Progenitor cell of endocrine pancreas (in vitro differentiated cells): ENCODE data around the gene CBFA2T3. TPM values are rescaled to one million over a fixed set of nuclear protein-coding genes. Genes with fewer than 3 reads are reported as not detected.

Experiments used
- DNase-seq: peaks from one replicate; pipeline ENCODE4 v3.0.0; 2021; ENCODE audit warnings: low spot score; ENCODE audit not compliant: unreplicated experiment
- H3K27ac Mint-ChIP-seq: 2 replicates; pipeline ENCODE4 v1.8.0; 2021; ENCODE audit warnings: mild to moderate bottlenecking, moderate library complexity, mixed read lengths
- H3K27me3 Mint-ChIP-seq: 2 replicates; pipeline ENCODE4 v1.8.0; 2021; ENCODE audit warnings: mixed read lengths
- H3K36me3 Mint-ChIP-seq: 2 replicates; pipeline ENCODE4 v1.8.0; 2022; ENCODE audit warnings: mixed read lengths; ENCODE audit not compliant: insufficient read depth
- H3K4me1 Mint-ChIP-seq: 2 replicates; pipeline ENCODE4 v1.8.0; 2021; ENCODE audit warnings: low read depth, mixed read lengths
- H3K4me3 Mint-ChIP-seq: 2 replicates; pipeline ENCODE4 v1.8.0; 2021; ENCODE audit warnings: low read depth, mild to moderate bottlenecking, moderate library complexity, mixed read lengths
- H3K9me3 Mint-ChIP-seq: 2 replicates; pipeline ENCODE4 v1.8.0; 2021; ENCODE audit warnings: low read depth, mixed read lengths
- total RNA-seq: library from RNA; stranded (reverse); gene quantifications from 2 replicates; pipeline ENCODE4 v1.2.1, GENCODE V29; 2021
- TF ChIP-seq, protein P1 (sequence below): fragments of 200-600 bp; sonication (generic); IDR thresholded peaks from one replicate; pipeline ENCODE4 v1.5.0; 2021; ENCODE audit warnings: antibody characterized with exemption, mild to moderate bottlenecking; ENCODE audit not compliant: unreplicated experiment

The CBFA2T3 gene
- total RNA-seq, 1 donor from 2014 or later = 12.9 TPM

DNA sequence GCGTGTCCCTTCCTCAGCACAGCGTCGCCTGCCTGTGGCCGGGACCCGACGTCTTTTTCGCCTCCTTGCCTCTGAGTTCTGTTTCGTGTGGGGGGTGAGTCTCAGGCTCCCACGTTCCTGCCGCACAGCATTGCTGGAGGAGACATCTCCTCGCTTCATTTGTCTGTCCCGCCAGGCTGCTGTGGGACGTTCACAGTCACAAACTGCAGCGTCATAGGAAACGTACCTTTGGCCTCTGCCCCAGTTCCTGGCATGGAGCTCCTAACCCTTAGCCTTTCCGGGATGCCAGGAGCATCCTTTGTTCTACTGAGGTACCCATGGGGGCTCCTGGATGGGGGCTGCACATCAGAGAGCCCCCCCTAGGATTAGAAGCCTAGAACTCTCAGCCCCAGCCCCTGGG is 18.2 kb upstream of the CBFA2T3 start:
- H3K4me3 Mint-ChIP-seq = no peak overlapping the region
- TF ChIP-seq, protein P1, sequence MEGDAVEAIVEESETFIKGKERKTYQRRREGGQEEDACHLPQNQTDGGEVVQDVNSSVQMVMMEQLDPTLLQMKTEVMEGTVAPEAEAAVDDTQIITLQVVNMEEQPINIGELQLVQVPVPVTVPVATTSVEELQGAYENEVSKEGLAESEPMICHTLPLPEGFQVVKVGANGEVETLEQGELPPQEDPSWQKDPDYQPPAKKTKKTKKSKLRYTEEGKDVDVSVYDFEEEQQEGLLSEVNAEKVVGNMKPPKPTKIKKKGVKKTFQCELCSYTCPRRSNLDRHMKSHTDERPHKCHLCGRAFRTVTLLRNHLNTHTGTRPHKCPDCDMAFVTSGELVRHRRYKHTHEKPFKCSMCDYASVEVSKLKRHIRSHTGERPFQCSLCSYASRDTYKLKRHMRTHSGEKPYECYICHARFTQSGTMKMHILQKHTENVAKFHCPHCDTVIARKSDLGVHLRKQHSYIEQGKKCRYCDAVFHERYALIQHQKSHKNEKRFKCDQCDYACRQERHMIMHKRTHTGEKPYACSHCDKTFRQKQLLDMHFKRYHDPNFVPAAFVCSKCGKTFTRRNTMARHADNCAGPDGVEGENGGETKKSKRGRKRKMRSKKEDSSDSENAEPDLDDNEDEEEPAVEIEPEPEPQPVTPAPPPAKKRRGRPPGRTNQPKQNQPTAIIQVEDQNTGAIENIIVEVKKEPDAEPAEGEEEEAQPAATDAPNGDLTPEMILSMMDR = no peak
- DNase-seq = no peak
- no peaks in the 10 kb centered on the region for H3K36me3 Mint-ChIP-seq
- H3K4me1 Mint-ChIP-seq = no peaks in the 10 kb centered on the region
- peaks cover 11% of the 10 kb centered on the region for H3K9me3 Mint-ChIP-seq
- H3K27me3 Mint-ChIP-seq = peaks cover 21% of the 10 kb centered on the region
- H3K27ac Mint-ChIP-seq = no peak overlapping the region

DNA sequence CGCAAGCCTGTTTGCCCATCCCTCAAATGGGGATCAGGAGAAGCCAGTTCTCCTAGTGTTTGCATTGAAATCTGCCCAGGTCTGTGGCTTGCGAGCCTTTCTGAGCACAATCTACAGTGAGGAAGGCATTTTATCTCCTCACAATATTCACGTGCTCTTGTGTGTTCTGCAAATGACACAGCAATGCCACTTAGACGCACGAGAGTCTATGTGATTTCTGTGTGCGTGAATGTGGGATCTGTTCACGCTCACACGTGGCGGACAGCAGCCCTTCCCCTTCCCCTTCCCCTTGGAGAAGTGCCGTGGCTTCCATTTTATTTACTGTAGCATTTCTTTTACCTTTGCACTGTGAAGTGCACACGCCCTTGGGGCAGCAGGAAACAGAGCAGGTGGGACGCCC is 17.7 kb upstream of the CBFA2T3 start:
- Mint-ChIP-seq H3K27me3 (peaks cover 17% of the 10 kb centered on the region), H3K4me3 (no peak overlapping the region), H3K27ac (no peak overlapping the region), H3K9me3 (peaks cover 11% of the 10 kb centered on the region), H3K36me3 (no peaks in the 10 kb centered on the region), H3K4me1 (no peaks in the 10 kb centered on the region)
- TF ChIP-seq, protein P1 = no peak
- DNase-seq = no peak

DNA sequence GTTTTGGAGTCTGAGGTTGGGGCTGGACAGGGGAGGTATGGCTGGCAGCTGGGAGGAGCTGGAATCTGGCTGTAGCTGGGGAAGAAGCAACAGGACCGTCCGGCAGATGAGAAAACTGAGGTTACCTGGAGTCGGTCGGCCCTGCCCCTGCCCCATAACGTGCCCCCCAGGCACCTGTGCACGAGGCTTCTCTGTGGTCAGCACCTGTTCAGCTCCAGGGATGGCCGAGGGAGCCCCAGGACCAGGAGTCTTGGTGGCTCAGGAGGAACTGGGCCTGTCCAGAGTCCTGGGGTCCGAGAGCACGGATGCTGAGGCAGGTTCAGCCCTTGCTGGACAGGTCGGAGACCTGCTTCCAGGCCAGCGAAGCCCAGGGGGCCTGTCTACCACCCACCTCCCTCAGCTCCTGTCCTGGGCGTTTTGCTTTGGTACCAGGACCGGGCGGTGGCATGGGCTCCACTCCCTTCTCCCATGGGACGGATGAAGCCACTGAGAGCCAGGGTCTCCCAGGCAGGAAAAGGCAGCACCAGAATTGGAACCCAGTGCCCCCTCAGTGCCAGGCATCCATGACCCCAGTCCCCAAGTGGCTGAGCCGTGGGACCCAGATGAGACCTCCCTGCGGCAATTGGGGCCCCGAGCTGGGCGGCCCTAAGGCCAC is 17.1 kb upstream of the CBFA2T3 start:
- Mint-ChIP-seq H3K27ac (no peak overlapping the region), H3K36me3 (no peaks in the 10 kb centered on the region), H3K27me3 (peaks cover 13% of the 10 kb centered on the region), H3K9me3 (peaks cover 8% of the 10 kb centered on the region), H3K4me3 (no peak overlapping the region), H3K4me1 (no peaks in the 10 kb centered on the region)
- TF ChIP-seq, protein P1 = no peak
- DNase-seq = no peak

DNA sequence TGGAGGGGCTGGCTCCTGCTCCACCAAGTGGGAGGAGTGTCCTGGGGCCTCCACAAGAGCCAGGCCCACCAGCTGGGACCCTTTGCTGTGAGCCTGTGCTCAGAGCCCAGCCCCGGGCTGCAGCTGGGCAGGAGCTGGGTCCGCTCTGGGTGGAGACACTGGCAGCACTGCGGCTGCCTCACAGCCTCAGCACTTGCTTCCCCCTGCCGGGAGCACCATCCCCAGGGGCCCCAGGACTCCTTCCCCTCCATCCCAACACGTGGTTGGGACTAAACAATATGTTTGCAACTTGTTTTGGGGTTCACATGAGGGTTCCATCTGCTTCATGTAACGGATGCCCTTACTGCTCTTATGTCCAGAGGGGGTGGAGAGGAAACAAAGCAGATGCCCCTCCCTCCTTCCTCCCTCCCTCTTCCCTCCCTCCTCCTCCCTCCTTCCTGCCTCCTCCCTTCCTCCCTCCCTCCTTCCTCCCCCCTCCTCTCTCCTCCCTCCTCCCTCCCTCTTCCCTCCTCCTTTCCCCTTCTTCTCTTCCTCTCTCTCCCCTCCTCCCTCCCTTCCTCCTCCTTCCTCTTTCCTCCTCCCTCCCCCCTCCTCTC is 16.3 kb upstream of the CBFA2T3 start:
- Mint-ChIP-seq H3K27ac (no peak overlapping the region), H3K4me1 (no peaks in the 10 kb centered on the region), H3K27me3 (peaks cover 11% of the 10 kb centered on the region), H3K9me3 (peaks cover 6% of the 10 kb centered on the region), H3K4me3 (no peak overlapping the region), H3K36me3 (no peaks in the 10 kb centered on the region)
- no peak for DNase-seq
- TF ChIP-seq, protein P1 = no peak

DNA sequence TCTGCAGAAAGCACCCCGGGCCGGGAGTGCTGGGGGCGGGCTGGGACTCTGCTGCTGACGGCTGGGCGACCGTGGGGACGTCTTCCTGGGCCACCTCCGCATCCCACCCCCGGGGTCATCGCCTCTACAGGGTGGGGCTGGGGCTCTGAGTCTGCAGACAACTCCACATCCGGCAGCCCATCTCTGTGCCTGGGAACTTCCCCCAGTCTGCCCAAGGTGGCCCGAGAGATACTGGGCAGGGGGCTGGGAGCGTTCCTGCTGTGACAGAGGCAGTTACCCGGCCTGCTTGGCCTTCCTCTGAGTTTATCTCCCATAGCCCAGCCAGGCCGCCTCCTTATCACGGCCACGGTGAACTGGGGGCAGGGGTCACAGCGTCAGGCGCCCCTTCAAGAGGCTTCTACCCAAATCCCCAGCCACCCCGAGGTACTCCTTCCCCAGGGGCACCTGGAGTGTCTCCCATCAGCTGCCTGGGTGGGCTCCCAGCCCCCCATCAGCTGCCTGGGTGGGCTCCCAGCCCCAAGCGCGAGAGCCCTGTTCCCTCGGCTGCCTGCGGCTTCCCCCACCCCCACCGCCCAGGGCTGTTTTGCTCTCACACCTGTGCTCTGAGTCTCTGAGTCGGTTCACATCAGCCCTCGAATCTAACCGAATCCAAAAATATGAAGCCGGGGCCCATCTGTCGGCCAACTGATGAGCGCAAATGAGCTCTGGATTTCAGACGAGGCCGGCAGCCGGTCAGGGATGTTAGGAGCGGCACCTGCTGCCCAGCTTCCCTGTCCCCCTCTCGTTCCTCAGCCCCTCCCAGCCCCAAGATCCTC is 15.6 kb upstream of the CBFA2T3 start:
- H3K9me3 Mint-ChIP-seq = peaks cover 4% of the 10 kb centered on the region
- no peaks in the 10 kb centered on the region for H3K36me3 Mint-ChIP-seq
- H3K27me3 Mint-ChIP-seq = peaks cover 14% of the 10 kb centered on the region
- no peak overlapping the region for H3K4me3 Mint-ChIP-seq
- H3K27ac Mint-ChIP-seq = no peak overlapping the region
- DNase-seq = no peak
- H3K4me1 Mint-ChIP-seq = no peaks in the 10 kb centered on the region
- TF ChIP-seq, protein P1 = no peak
